Ectodermal cell (in vitro differentiated cells): ENCODE data around the gene MEPCE. TPM values are rescaled to one million over a fixed set of nuclear protein-coding genes. Genes with fewer than 3 reads are reported as not detected.
"Not testable (repeated sequence)": the region's sequence is repeated elsewhere in the genome, so short reads cannot be mapped to it uniquely, and the experiment has no call there.

Source experiments
- H3K27ac ChIP-seq: 2 replicates; pipeline ENCODE4 v1.7.0; 2013; ENCODE audit warnings: mild to moderate bottlenecking, low read depth, low read length; ENCODE audit not compliant: insufficient read depth, poor library complexity, severe bottlenecking
- H3K27me3 ChIP-seq: 2 replicates; pipeline ENCODE4 v1.7.0; 2013; ENCODE audit warnings: mild to moderate bottlenecking, low read length; ENCODE audit not compliant: insufficient read depth, control insufficient read depth, poor library complexity, severe bottlenecking
- H3K36me3 ChIP-seq: one replicate; pipeline ENCODE4 v1.7.0; 2013; ENCODE audit warnings: low read length; ENCODE audit not compliant: control insufficient read depth, insufficient read depth
- H3K4me1 ChIP-seq: one replicate; pipeline ENCODE4 v1.7.0; 2013; ENCODE audit warnings: low read length; ENCODE audit not compliant: control insufficient read depth, insufficient read depth
- H3K4me3 ChIP-seq: 2 replicates; pipeline ENCODE4 v1.7.0; 2013; ENCODE audit warnings: low read depth, low read length, control low read depth; ENCODE audit not compliant: insufficient read depth
- H3K9me3 ChIP-seq: 2 replicates; pipeline ENCODE4 v1.7.0; 2013; ENCODE audit warnings: mild to moderate bottlenecking, low read length, moderate library complexity; ENCODE audit not compliant: control insufficient read depth
- WGBS, 2 experiments: methylation state at CpG; one replicate each; pipeline ENCODE4 v1.1.7; 2013; ENCODE audit warnings: missing lambda C conversion rate in 2 of 2; 5-methylcytosine and 5-hydroxymethylcytosine counted together
- polyA plus RNA-seq, 4 experiments: library from polyadenylated mRNA; stranded (reverse); fragments of 50-300 nt; gene quantifications; one replicate each; pipeline ENCODE4 v1.2.3, GENCODE V29; 2013

Gene MEPCE, protein sequence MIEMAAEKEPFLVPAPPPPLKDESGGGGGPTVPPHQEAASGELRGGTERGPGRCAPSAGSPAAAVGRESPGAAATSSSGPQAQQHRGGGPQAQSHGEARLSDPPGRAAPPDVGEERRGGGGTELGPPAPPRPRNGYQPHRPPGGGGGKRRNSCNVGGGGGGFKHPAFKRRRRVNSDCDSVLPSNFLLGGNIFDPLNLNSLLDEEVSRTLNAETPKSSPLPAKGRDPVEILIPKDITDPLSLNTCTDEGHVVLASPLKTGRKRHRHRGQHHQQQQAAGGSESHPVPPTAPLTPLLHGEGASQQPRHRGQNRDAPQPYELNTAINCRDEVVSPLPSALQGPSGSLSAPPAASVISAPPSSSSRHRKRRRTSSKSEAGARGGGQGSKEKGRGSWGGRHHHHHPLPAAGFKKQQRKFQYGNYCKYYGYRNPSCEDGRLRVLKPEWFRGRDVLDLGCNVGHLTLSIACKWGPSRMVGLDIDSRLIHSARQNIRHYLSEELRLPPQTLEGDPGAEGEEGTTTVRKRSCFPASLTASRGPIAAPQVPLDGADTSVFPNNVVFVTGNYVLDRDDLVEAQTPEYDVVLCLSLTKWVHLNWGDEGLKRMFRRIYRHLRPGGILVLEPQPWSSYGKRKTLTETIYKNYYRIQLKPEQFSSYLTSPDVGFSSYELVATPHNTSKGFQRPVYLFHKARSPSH
- polyA plus RNA-seq (2013, experiment 1 of 4), result 54.7 TPM
- polyA plus RNA-seq (2013, experiment 2 of 4), result 54.9 TPM
- polyA plus RNA-seq (2013, experiment 3 of 4), result 40.1 TPM
- polyA plus RNA-seq (2013, experiment 4 of 4), result 43.2 TPM

GRCh38 chr7:100429637-100430492 is at the start of gene MEPCE:
TSS of gene MEPCE (plus strand) at chr7:100429831. CDS start at chr7:100430019, 188 bp downstream.
- 1% methylated on average over 93 to 95 of the region's 95 CpGs for WGBS, 2 experiments
- peak within 1 kb of the TSS; percentile 98 for H3K27ac ChIP-seq
- peaks cover 21% of the 10 kb centered on the region for H3K36me3 ChIP-seq
- H3K4me3 ChIP-seq, result peak within 1 kb of the TSS; percentile 91
- peaks cover 10% of the 10 kb centered on the region for H3K27me3 ChIP-seq
- peaks cover 21% of the 10 kb centered on the region for H3K4me1 ChIP-seq
- H3K9me3 ChIP-seq, result peaks cover 5% of the 10 kb centered on the region

GRCh38 chr7:100380196-100380595 is 49.4 kb upstream of the MEPCE start:
- Histone ChIP-seq H3K4me1 (no peaks in the 10 kb centered on the region), H3K4me3 (no peak overlapping the region), H3K9me3 (no peaks in the 10 kb centered on the region), H3K27me3 (no peaks in the 10 kb centered on the region), H3K36me3 (no peaks in the 10 kb centered on the region), H3K27ac (no peak overlapping the region)
- WGBS, 2 experiments, result 94 to 98% methylated on average over 3 to 4 of the region's 4 CpGs

GRCh38 chr7:100381531-100382233 is 47.9 kb upstream of the MEPCE start:
- 94 to 95% methylated on average over 47 to 49 of the region's 49 CpGs for WGBS, 2 experiments
- not testable (repeated sequence) for H3K4me1 ChIP-seq, H3K36me3 ChIP-seq, H3K27me3 ChIP-seq, H3K27ac ChIP-seq, H3K9me3 ChIP-seq, H3K4me3 ChIP-seq

GRCh38 chr7:100382234-100382853 is 47.3 kb upstream of the MEPCE start:
- H3K4me1 ChIP-seq, H3K27me3 ChIP-seq, H3K27ac ChIP-seq, H3K36me3 ChIP-seq, H3K4me3 ChIP-seq, H3K9me3 ChIP-seq: not testable (repeated sequence)
- WGBS, 2 experiments, result 91 to 95% methylated on average over 8 of the region's 8 CpGs

DNA sequence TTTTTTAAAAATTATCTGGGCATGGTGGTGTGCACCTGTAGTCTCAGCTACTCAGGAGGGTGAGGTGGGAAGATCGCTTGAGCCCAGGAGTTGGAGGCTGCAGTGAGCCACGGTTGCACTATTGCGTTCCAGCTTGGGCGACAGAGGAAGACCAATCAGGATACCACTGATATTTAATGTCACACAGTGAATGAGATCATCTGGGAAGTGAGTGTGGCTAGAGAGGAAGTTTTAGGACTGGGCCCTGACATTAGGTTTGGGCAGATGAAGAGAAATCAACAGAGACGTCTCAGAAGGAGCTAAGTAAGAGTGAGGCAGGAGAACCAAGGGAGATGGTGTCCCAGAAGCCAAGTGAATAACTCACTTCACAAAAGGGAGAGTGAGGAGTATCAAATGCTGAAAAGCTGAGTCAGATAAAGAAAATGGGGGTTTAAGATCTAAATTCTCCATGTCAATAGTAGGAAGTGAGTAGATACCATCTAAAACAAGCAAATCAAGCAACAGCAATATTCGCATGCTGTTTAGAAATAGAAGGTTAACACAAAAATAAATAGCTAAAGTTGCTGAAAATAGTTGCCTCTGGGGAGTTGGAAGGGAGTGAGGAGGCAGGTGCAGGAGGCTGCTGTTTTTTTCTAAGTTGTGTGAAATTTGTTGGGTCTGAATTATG is 44.9 kb upstream of the MEPCE start:
- Histone ChIP-seq H3K36me3 (no peaks in the 10 kb centered on the region), H3K27me3 (no peaks in the 10 kb centered on the region), H3K4me1 (no peaks in the 10 kb centered on the region), H3K4me3 (no peak overlapping the region), H3K27ac (no peak overlapping the region), H3K9me3 (no peaks in the 10 kb centered on the region)
- 92 to 93% methylated on average over 6 of the region's 6 CpGs for WGBS, 2 experiments

GRCh38 chr7:100386940-100387339 is 42.7 kb upstream of the MEPCE start:
- no peaks in the 10 kb centered on the region for H3K36me3 ChIP-seq
- H3K9me3 ChIP-seq, result no peaks in the 10 kb centered on the region
- no peaks in the 10 kb centered on the region for H3K4me1 ChIP-seq
- H3K27me3 ChIP-seq, result no peaks in the 10 kb centered on the region
- no peak overlapping the region for H3K4me3 ChIP-seq
- 89 to 98% methylated on average over 3 to 5 of the region's 5 CpGs for WGBS, 2 experiments
- H3K27ac ChIP-seq, result no peak overlapping the region

DNA sequence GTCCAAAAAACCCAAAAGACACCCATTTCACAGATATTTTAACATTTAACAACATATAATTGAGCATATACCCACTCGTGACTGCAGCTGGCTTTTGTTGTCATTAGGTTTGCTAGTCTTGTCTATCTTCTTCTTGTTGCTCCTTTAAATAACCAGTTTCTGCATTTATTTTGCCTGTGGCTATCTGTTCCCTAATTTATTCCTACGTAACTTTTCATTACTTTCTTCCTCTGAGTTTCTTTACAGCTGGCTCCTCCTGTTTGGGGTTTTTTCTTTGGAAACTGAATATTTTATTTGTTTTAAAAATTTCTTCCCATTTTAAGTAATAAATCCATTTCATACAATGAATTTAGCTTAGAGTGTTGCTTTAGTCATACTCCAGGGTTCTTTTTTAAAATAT is 41.9 kb upstream of the MEPCE start:
- Histone ChIP-seq H3K4me3 (no peak overlapping the region), H3K27ac (no peak overlapping the region), H3K27me3 (no peaks in the 10 kb centered on the region), H3K9me3 (no peaks in the 10 kb centered on the region), H3K4me1 (no peaks in the 10 kb centered on the region), H3K36me3 (no peaks in the 10 kb centered on the region)
- WGBS, 2 experiments, result 89 to 96% methylated on average over 2 of the region's 2 CpGs

- no peaks in the 10 kb centered on the region for H3K27me3 ChIP-seq
Observed at GRCh38 chr7:100389437-100390088, 40.1 kb upstream of the MEPCE start.

More at GRCh38 chr7:100389437-100390088, 40.1 kb upstream of the MEPCE start:
- no peaks in the 10 kb centered on the region for H3K36me3 ChIP-seq
- H3K9me3 ChIP-seq, result no peaks in the 10 kb centered on the region
- no peak overlapping the region for H3K27ac ChIP-seq
- no peak overlapping the region for H3K4me3 ChIP-seq
- WGBS, 2 experiments, result 76 to 78% methylated on average over 9 of the region's 9 CpGs
- H3K4me1 ChIP-seq, result no peaks in the 10 kb centered on the region
